ENCODE results near the gene CCDC183. TPM values are rescaled to one million over a fixed set of nuclear protein-coding genes. Genes with fewer than 3 reads are reported as not detected.

Gene CCDC183
- 10 to 100 TPM in 1 of 4 donors, 1 to 10 TPM in 3; 1.1 to 10.3 (median 2.3) TPM for total RNA-seq

- no peak within 1 kb of the TSS for H3K4me3 ChIP-seq
- no peaks in the 10 kb centered on the region for H3K9me3 ChIP-seq
- H3K4me1 ChIP-seq: peaks cover 65% of the 10 kb centered on the region
- peaks cover 31% of the 10 kb centered on the region for H3K27me3 ChIP-seq
- WGBS: 51% methylated on average over 5 of the region's 5 CpGs
- no peaks in the 10 kb centered on the region for H3K36me3 ChIP-seq
- TF ChIP-seq CTCF (IDR thresholded peaks at IDR 0.05) (no peak), POLR2A (IDR thresholded peaks at IDR 0.05) (no peak), EP300 (IDR thresholded peaks at IDR 0.05) (no peak), POLR2AphosphoS5 (IDR thresholded peaks at IDR 0.05) (no peak)
- no peak within 1 kb of the TSS for H3K27ac ChIP-seq
- no peak for DNase-seq (ENCODE audit: low spot score in 2 of 2)
These were observed at the start of gene CCDC183 for GRCh38 chr9:136796238-136796774. Gene CCDC183 (plus strand): TSS chr9:136796338. CDS start chr9:136796398, 60 bp downstream.

GRCh38 chr9:136746621-136747020 is 49.5 kb upstream of the CCDC183 start:
- H3K27ac ChIP-seq: no peak overlapping the region
- no peaks in the 10 kb centered on the region for H3K36me3 ChIP-seq
- no peak for DNase-seq (ENCODE audit: low spot score in 2 of 2)
- H3K27me3 ChIP-seq: peaks cover 33% of the 10 kb centered on the region
- H3K9me3 ChIP-seq: no peaks in the 10 kb centered on the region
- 89% methylated on average over 13 of the region's 18 CpGs for WGBS
- no peak overlapping the region for H3K4me3 ChIP-seq
- TF ChIP-seq POLR2A (IDR thresholded peaks at IDR 0.05) (no peak), POLR2AphosphoS5 (IDR thresholded peaks at IDR 0.05) (no peak), CTCF (IDR thresholded peaks at IDR 0.05) (no peak), EP300 (IDR thresholded peaks at IDR 0.05) (no peak)
- peaks cover 24% of the 10 kb centered on the region for H3K4me1 ChIP-seq

GRCh38 chr9:136747161-136748060 is 48.7 kb upstream of the CCDC183 start:
- Histone ChIP-seq H3K36me3 (no peaks in the 10 kb centered on the region), H3K27me3 (peaks cover 26% of the 10 kb centered on the region), H3K4me1 (peaks cover 16% of the 10 kb centered on the region), H3K27ac (no peak overlapping the region), H3K9me3 (no peaks in the 10 kb centered on the region), H3K4me3 (no peak overlapping the region)
- WGBS: 87% methylated on average over 20 of the region's 22 CpGs
- no peak for TF ChIP-seq POLR2AphosphoS5 (IDR thresholded peaks at IDR 0.05)
- no peak for TF ChIP-seq CTCF (IDR thresholded peaks at IDR 0.05)
- TF ChIP-seq EP300 (IDR thresholded peaks at IDR 0.05): no peak
- no peak for TF ChIP-seq POLR2A (IDR thresholded peaks at IDR 0.05)
- DNase-seq (ENCODE audit: low spot score in 2 of 2): no peak

GRCh38 chr9:136748201-136748600 is 47.9 kb upstream of the CCDC183 start, which contains the start of gene LCN6:
Gene LCN6 (minus strand): TSS chr9:136748525. CDS start chr9:136748483, 42 bp downstream.
- H3K27ac ChIP-seq: no peak within 1 kb of the TSS
- 69% methylated on average over 8 of the region's 8 CpGs for WGBS
- no peak for DNase-seq (ENCODE audit: low spot score in 2 of 2)

More at GRCh38 chr9:136748201-136748600, 47.9 kb upstream of the CCDC183 start, which contains the start of gene LCN6:
- no peaks in the 10 kb centered on the region for H3K9me3 ChIP-seq
- no peaks in the 10 kb centered on the region for H3K36me3 ChIP-seq
- TF ChIP-seq EP300 (IDR thresholded peaks at IDR 0.05) (no peak), CTCF (IDR thresholded peaks at IDR 0.05) (no peak), POLR2AphosphoS5 (IDR thresholded peaks at IDR 0.05) (no peak), POLR2A (IDR thresholded peaks at IDR 0.05) (no peak)
- H3K4me1 ChIP-seq: peaks cover 9% of the 10 kb centered on the region
- H3K27me3 ChIP-seq: peaks cover 18% of the 10 kb centered on the region
- H3K4me3 ChIP-seq: no peak within 1 kb of the TSS

Measured in suprapubic skin (tissue), 4 donors.